Measurements from ENCODE around the gene RPS27. TPM values are rescaled to one million over a fixed set of nuclear protein-coding genes. Genes with fewer than 3 reads are reported as not detected.

Gene RPS27
- total RNA-seq, 1 experiment from 2014 or later = 3,620 TPM

Other genes with a start within 250 kb of the RPS27 start
- 1.6 and 2.1 TPM in 2 replicates for gene SLC27A3, start 215.4 kb upstream of the RPS27 start, total RNA-seq (2014; rRNA removed; shearing (Covaris generic))
- gene GATAD2B, start 67.8 kb upstream of the RPS27 start, total RNA-seq (2014; rRNA removed; shearing (Covaris generic)) = 10.1 and 10.8 TPM in 2 replicates
- 18.9 and 26.3 TPM in 2 replicates for gene DENND4B, start 44.0 kb upstream of the RPS27 start, total RNA-seq (2014; rRNA removed; shearing (Covaris generic))
- gene CRTC2, start 32.1 kb upstream of the RPS27 start, total RNA-seq (2014; rRNA removed; shearing (Covaris generic)) = 10.1 and 13.4 TPM in 2 replicates
- gene SLC39A1, start 27.2 kb upstream of the RPS27 start, total RNA-seq (2014; rRNA removed; shearing (Covaris generic)) = 74.4 and 77.2 TPM in 2 replicates
- 7.5 and 9.3 TPM in 2 replicates for gene CREB3L4, start 22.9 kb upstream of the RPS27 start, total RNA-seq (2014; rRNA removed; shearing (Covaris generic))
- 96.8 and 97.9 TPM in 2 replicates for gene JTB, start 13.1 kb upstream of the RPS27 start, total RNA-seq (2014; rRNA removed; shearing (Covaris generic))
- 32.4 and 36.5 TPM in 2 replicates for gene RAB13, start 4.4 kb upstream of the RPS27 start, total RNA-seq (2014; rRNA removed; shearing (Covaris generic))
- 0.04 TPM in 1 of 2 replicates, not detected in the other for gene NUP210L, start 164.3 kb downstream of the RPS27 start, total RNA-seq (2014; rRNA removed; shearing (Covaris generic))
- gene TPM3, start 201.3 kb downstream of the RPS27 start, total RNA-seq (2014; rRNA removed; shearing (Covaris generic)) = 248 and 262 TPM in 2 replicates
- not detected in 2 replicates for gene CFAP141, start 215.6 kb downstream of the RPS27 start, total RNA-seq (2014; rRNA removed; shearing (Covaris generic))
- 114 and 129 TPM in 2 replicates for gene UBAP2L, start 230.2 kb downstream of the RPS27 start, total RNA-seq (2014; rRNA removed; shearing (Covaris generic))